GM18873 (cell line): ENCODE results near the gene EEA1.

Experiments
- ATAC-seq: cut with Tn5 transposase; IDR thresholded peaks from one replicate; pipeline ENCODE4 v1.9.1; 2021; ENCODE audit warnings: mild to moderate bottlenecking, moderate library complexity, moderate number of reproducible peaks; ENCODE audit not compliant: unreplicated experiment, low FRiP score

The EEA1 gene

DNA sequence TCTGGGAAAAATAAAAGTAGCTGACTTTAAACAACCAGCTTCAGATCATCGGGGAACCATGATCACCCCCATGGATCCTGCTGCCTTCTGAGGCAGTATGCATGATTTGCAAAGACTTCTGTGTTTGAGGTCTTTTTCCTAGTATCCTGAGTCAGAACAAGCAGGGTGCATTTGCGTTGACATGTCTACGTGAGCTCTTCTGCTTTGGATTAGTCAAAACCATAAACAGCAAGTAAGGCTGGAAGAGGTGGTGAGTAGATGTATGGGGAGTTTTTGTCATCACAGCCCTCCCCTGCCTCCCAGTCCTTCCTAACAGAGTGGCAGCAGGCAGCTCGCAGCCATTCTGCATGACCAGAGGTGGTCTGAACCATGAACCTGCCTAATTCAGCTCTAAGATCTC is 202.2 kb downstream of the EEA1 start:
- no peak for ATAC-seq

DNA sequence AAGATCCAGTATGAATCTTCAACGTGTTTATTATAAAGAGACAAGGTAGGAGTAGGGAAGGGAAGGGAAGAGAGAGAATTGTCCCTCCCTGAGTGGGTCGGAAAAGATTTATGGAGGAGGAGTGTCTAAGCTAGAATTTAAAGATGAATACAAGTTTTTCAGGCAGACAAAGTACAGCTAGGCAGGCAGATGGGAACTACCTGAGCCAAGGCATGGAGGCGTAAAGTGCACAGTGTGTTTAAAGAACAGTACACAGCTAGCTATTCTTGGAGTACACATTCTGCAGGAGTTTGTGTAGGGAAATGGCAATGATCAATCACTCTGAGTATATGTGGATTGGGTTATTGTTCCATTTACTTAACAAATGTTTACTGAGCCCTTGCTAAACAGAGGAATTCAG is 206.2 kb downstream of the EEA1 start:
- no peak for ATAC-seq

DNA sequence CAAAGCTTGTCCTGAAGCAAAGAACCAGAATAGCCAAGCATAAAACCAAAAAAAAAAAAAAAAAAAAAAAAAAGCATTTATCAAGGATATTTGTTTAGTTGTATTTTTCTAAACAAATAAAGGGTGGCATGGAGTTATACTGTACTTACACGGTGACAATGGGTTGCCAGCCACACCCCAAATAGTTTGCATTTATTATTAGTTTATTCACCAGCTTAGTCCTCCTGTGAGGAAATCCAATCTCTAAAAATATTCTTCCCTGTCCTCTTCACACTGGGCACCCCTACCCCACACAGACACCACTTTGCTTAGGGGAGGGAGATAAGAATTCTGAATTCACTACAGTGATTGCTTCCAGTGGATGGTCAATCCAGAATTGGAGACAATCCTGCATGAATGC is 207.4 kb downstream of the EEA1 start:
- ATAC-seq, result no peak

DNA sequence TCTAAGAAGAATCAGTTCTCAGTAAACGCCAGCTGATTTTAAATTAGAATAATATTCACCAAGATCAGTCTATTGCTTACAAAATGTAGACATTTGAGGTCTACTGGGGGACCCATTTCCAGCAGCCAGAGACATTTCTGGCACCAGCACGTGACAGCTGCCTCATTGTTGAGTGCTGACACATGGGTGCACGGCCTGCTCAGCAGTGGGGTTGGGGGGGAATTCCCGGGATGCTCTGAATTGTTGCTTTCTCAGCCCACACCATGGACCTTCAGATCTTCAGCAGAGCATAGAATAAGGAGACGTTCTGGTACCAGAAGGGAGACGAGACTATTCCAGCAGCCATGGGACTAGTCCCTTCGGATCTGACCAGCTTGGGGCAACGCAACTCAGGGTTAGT is 208.0 kb downstream of the EEA1 start:
- ATAC-seq, result no peak
